Measurements from ENCODE around the gene C6orf118.

Gene C6orf118

GRCh38 chr6:165272585-165272984 is 36.8 kb downstream of the C6orf118 start:
- Mint-ChIP-seq H3K36me3 (ENCODE audit: low read depth) (no peaks in the 10 kb centered on the region), H3K4me1 (no peaks in the 10 kb centered on the region), H3K27me3 (no peaks in the 10 kb centered on the region), H3K9me3 (peaks cover 12% of the 10 kb centered on the region), H3K27ac (no peak overlapping the region), H3K4me3 (no peak overlapping the region)
- DNase-seq (no peak), ATAC-seq (no peak)

GRCh38 chr6:165268987-165269386 is 40.4 kb downstream of the C6orf118 start:
- Mint-ChIP-seq H3K4me3 (no peak overlapping the region), H3K27ac (no peak overlapping the region), H3K36me3 (ENCODE audit: low read depth) (no peaks in the 10 kb centered on the region), H3K27me3 (no peaks in the 10 kb centered on the region), H3K4me1 (no peaks in the 10 kb centered on the region), H3K9me3 (no peaks in the 10 kb centered on the region)
- ATAC-seq (no peak), DNase-seq (no peak)

- Mint-ChIP-seq H3K9me3 (no peaks in the 10 kb centered on the region), H3K4me1 (no peaks in the 10 kb centered on the region), H3K27ac (no peak overlapping the region), H3K4me3 (no peak overlapping the region), H3K36me3 (ENCODE audit: low read depth) (no peaks in the 10 kb centered on the region), H3K27me3 (no peaks in the 10 kb centered on the region)
- ATAC-seq (no peak), DNase-seq (no peak)
Measured at GRCh38 chr6:165266621-165267020, 42.8 kb downstream of the C6orf118 start.

GRCh38 chr6:165266191-165266590 is 43.2 kb downstream of the C6orf118 start:
- Mint-ChIP-seq H3K4me1 (no peaks in the 10 kb centered on the region), H3K4me3 (no peak overlapping the region), H3K36me3 (ENCODE audit: low read depth) (no peaks in the 10 kb centered on the region), H3K27me3 (no peaks in the 10 kb centered on the region), H3K9me3 (peaks cover 2% of the 10 kb centered on the region), H3K27ac (no peak overlapping the region)
- DNase-seq, result no peak
- ATAC-seq, result no peak

GRCh38 chr6:165260462-165260861 is 48.9 kb downstream of the C6orf118 start:
- Mint-ChIP-seq H3K36me3 (ENCODE audit: low read depth) (peaks cover 2% of the 10 kb centered on the region), H3K4me3 (no peak overlapping the region), H3K27ac (no peak overlapping the region), H3K9me3 (peaks cover 36% of the 10 kb centered on the region), H3K4me1 (no peaks in the 10 kb centered on the region), H3K27me3 (no peaks in the 10 kb centered on the region)
- DNase-seq, result no peak
- ATAC-seq, result no peak

- DNase-seq (no peak), ATAC-seq (no peak)
- H3K27me3 Mint-ChIP-seq, result no peaks in the 10 kb centered on the region
- H3K4me3 Mint-ChIP-seq, result no peak overlapping the region
- H3K9me3 Mint-ChIP-seq, result peaks cover 7% of the 10 kb centered on the region
- no peaks in the 10 kb centered on the region for H3K4me1 Mint-ChIP-seq
- no peaks in the 10 kb centered on the region for H3K36me3 Mint-ChIP-seq (ENCODE audit: low read depth)
- no peak overlapping the region for H3K27ac Mint-ChIP-seq
Measured at GRCh38 chr6:165249808-165250207, 59.6 kb downstream of the C6orf118 start.

GRCh38 chr6:165245701-165246100 is 63.7 kb downstream of the C6orf118 start:
- no peak for DNase-seq
- Mint-ChIP-seq H3K36me3 (ENCODE audit: low read depth) (no peaks in the 10 kb centered on the region), H3K27me3 (no peaks in the 10 kb centered on the region), H3K27ac (no peak overlapping the region), H3K4me1 (no peaks in the 10 kb centered on the region), H3K9me3 (peaks cover 9% of the 10 kb centered on the region), H3K4me3 (no peak overlapping the region)
- ATAC-seq, result no peak

- no peak overlapping the region for H3K4me3 Mint-ChIP-seq
- no peak overlapping the region for H3K27ac Mint-ChIP-seq
- DNase-seq, result no peak
- H3K36me3 Mint-ChIP-seq (ENCODE audit: low read depth), result no peaks in the 10 kb centered on the region
- peaks cover 9% of the 10 kb centered on the region for H3K9me3 Mint-ChIP-seq
- no peaks in the 10 kb centered on the region for H3K27me3 Mint-ChIP-seq
- no peaks in the 10 kb centered on the region for H3K4me1 Mint-ChIP-seq
- ATAC-seq, result no peak
Measured at GRCh38 chr6:165245287-165245686, 64.1 kb downstream of the C6orf118 start.

- Mint-ChIP-seq H3K27me3 (no peaks in the 10 kb centered on the region), H3K27ac (no peak overlapping the region), H3K4me3 (no peak overlapping the region), H3K9me3 (peaks cover 9% of the 10 kb centered on the region), H3K4me1 (no peaks in the 10 kb centered on the region), H3K36me3 (ENCODE audit: low read depth) (no peaks in the 10 kb centered on the region)
- no peak for DNase-seq
- ATAC-seq, result no peak
Measured at GRCh38 chr6:165244524-165245247, 64.7 kb downstream of the C6orf118 start.

GRCh38 chr6:165243801-165244200 is 65.6 kb downstream of the C6orf118 start:
- ATAC-seq (no peak), DNase-seq (no peak)
- H3K27ac Mint-ChIP-seq, result no peak overlapping the region
- no peaks in the 10 kb centered on the region for H3K27me3 Mint-ChIP-seq
- H3K9me3 Mint-ChIP-seq, result peaks cover 5% of the 10 kb centered on the region
- no peaks in the 10 kb centered on the region for H3K4me1 Mint-ChIP-seq
- H3K4me3 Mint-ChIP-seq, result no peak overlapping the region
- no peaks in the 10 kb centered on the region for H3K36me3 Mint-ChIP-seq (ENCODE audit: low read depth)

GRCh38 chr6:165236326-165236725 is 73.1 kb downstream of the C6orf118 start:
- no peaks in the 10 kb centered on the region for H3K4me1 Mint-ChIP-seq
- no peak overlapping the region for H3K27ac Mint-ChIP-seq
- H3K9me3 Mint-ChIP-seq, result peaks cover 21% of the 10 kb centered on the region
- H3K27me3 Mint-ChIP-seq, result no peaks in the 10 kb centered on the region
- DNase-seq (no peak), ATAC-seq (no peak)
- peaks cover 1% of the 10 kb centered on the region for H3K36me3 Mint-ChIP-seq (ENCODE audit: low read depth)
- no peak overlapping the region for H3K4me3 Mint-ChIP-seq

GRCh38 chr6:165232731-165233488 is 76.5 kb downstream of the C6orf118 start:
- DNase-seq, result no peak
- Mint-ChIP-seq H3K4me1 (no peaks in the 10 kb centered on the region), H3K4me3 (no peak overlapping the region), H3K27me3 (no peaks in the 10 kb centered on the region), H3K27ac (no peak overlapping the region), H3K9me3 (peaks cover 23% of the 10 kb centered on the region), H3K36me3 (ENCODE audit: low read depth) (peaks cover 1% of the 10 kb centered on the region)
- ATAC-seq, result no peak

GRCh38 chr6:165231581-165232561 is 77.5 kb downstream of the C6orf118 start:
- H3K4me3 Mint-ChIP-seq, result no peak overlapping the region
- H3K27me3 Mint-ChIP-seq, result no peaks in the 10 kb centered on the region
- ATAC-seq (no peak), DNase-seq (no peak)
- no peaks in the 10 kb centered on the region for H3K36me3 Mint-ChIP-seq (ENCODE audit: low read depth)
- H3K27ac Mint-ChIP-seq, result no peak overlapping the region
- no peaks in the 10 kb centered on the region for H3K4me1 Mint-ChIP-seq
- H3K9me3 Mint-ChIP-seq, result peaks cover 18% of the 10 kb centered on the region

- Mint-ChIP-seq H3K4me1 (no peaks in the 10 kb centered on the region), H3K36me3 (ENCODE audit: low read depth) (no peaks in the 10 kb centered on the region), H3K4me3 (no peak overlapping the region), H3K27ac (no peak overlapping the region), H3K9me3 (peaks cover 18% of the 10 kb centered on the region), H3K27me3 (no peaks in the 10 kb centered on the region)
- DNase-seq (no peak), ATAC-seq (no peak)
Measured at GRCh38 chr6:165231177-165231576, 78.2 kb downstream of the C6orf118 start.

Measured in activated naive CD8-positive, alpha-beta T cell treated with anti-CD3 and anti-CD28 coated beads, Interleukin-2, amount 50 U/mL, for 24 hours (primary cell).